GM21737 (cell line): Measurements from ENCODE around the gene DYNC2H1.

Experiments
- ATAC-seq: cut with Tn5 transposase; IDR thresholded peaks from one replicate; pipeline ENCODE4 v1.9.1; 2021; ENCODE audit warnings: mild to moderate bottlenecking, moderate library complexity; ENCODE audit not compliant: unreplicated experiment

The DYNC2H1 gene

GRCh38 chr11:103520792-103521191, 411.6 kb downstream of the DYNC2H1 start:
- no peak for ATAC-seq

DNA sequence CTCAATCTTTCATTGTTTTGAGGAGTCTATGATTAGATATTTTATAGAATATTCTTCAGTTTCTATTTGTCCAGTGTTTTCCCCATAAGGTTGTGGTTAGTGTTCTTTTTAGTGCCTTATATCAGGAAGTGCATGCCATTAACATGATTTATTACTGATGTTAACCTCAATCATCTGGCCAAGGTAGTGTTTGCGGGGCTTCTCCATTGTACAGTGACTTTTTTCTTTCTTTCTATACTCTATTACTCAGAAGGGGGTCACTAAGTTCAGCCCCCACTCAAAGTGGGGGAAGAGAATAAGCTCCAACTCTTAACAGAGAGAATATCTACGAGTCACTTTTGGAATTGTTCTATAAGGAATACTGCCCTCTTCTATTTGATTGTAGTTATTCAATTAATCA, 415.8 kb downstream of the DYNC2H1 start:
- no peak for ATAC-seq

GRCh38 chr11:103528046-103528445, 418.8 kb downstream of the DYNC2H1 start:
- ATAC-seq, result no peak

- ATAC-seq, result no peak
Measured at GRCh38 chr11:103528596-103528995, 419.4 kb downstream of the DYNC2H1 start.

- ATAC-seq, result no peak
Measured at GRCh38 chr11:103529181-103529684, 420.0 kb downstream of the DYNC2H1 start.
